Neuronal stem cell (in vitro differentiated cells): Measurements from ENCODE around the gene MCCC1.
"Not testable (repeated sequence)": the region's sequence is repeated elsewhere in the genome, so short reads cannot be mapped to it uniquely, and the experiment has no call there.

ENCODE experiments used
- DNase-seq: peaks from one replicate; pipeline ENCODE4 v3.0.0-alpha.2; 2013; ENCODE audit warnings: low spot score
- H2AFZ ChIP-seq: one replicate; pipeline ENCODE4 v1.6.1; 2013; ENCODE audit warnings: mild to moderate bottlenecking, low read length, inconsistent platforms
- H2AK5ac ChIP-seq: 2 replicates; pipeline ENCODE4 v1.6.1; 2013; ENCODE audit warnings: low read depth, mild to moderate bottlenecking, inconsistent platforms, low read length, moderate library complexity, mixed read lengths
- H2BK120ac ChIP-seq: 2 replicates; pipeline ENCODE4 v1.6.1; 2013; ENCODE audit warnings: low read depth, mild to moderate bottlenecking, inconsistent platforms, low read length, moderate library complexity, mixed read lengths
- H2BK12ac ChIP-seq: one replicate; pipeline ENCODE4 v1.6.1; 2013; ENCODE audit warnings: low read length, inconsistent platforms
- H2BK15ac ChIP-seq: 2 replicates; pipeline ENCODE4 v1.6.1; 2013; ENCODE audit warnings: mild to moderate bottlenecking, low read length, inconsistent platforms, mixed read lengths
- H2BK5ac ChIP-seq: one replicate; pipeline ENCODE4 v1.6.1; 2013; ENCODE audit warnings: inconsistent platforms, mild to moderate bottlenecking, low read length, moderate library complexity
- H3K14ac ChIP-seq: one replicate; pipeline ENCODE4 v1.6.1; 2013; ENCODE audit warnings: low read length, inconsistent platforms
- H3K18ac ChIP-seq: 2 replicates; pipeline ENCODE4 v1.6.1; 2013; ENCODE audit warnings: low read length, inconsistent platforms
- H3K23ac ChIP-seq: 2 replicates; pipeline ENCODE4 v1.6.1; 2013; ENCODE audit warnings: low read depth, mild to moderate bottlenecking, mixed read lengths, low read length, inconsistent platforms; ENCODE audit not compliant: poor library complexity
- H3K27ac ChIP-seq: replicated peaks from 3 replicates; pipeline ENCODE4 v1.5.1; 2013; ENCODE audit warnings: low read length, inconsistent platforms
- H3K27me3 ChIP-seq, 3 experiments: 2 replicates each; pipeline ENCODE4 v1.6.1; 2013; ENCODE audit warnings: low read length in 3 of 3, mild to moderate bottlenecking in 2 of 3, inconsistent platforms in 1 of 3, low read depth in 1 of 3, mixed read lengths in 1 of 3, moderate library complexity in 1 of 3; ENCODE audit not compliant: control insufficient read depth in 3 of 3, insufficient read depth in 3 of 3
- H3K36me3 ChIP-seq, 2 donors: replicated peaks in 1 of 2; 2 replicates each; pipeline ENCODE4 v1.6.1; 2013; ENCODE audit warnings: low read length in 2 of 2; ENCODE audit not compliant: control insufficient read depth in 2 of 2, insufficient read depth in 2 of 2
- H3K4ac ChIP-seq: 2 replicates; pipeline ENCODE4 v1.6.1; 2013; ENCODE audit warnings: inconsistent platforms, mild to moderate bottlenecking, low read length, moderate library complexity
- H3K4me1 ChIP-seq, 2 donors: 1 replicate in 1 of 2; 2 replicates in 1 of 2; pipeline ENCODE4 v1.6.1; 2013; ENCODE audit warnings: low read length in 2 of 2, low read depth in 1 of 2; ENCODE audit not compliant: control insufficient read depth in 2 of 2, insufficient read depth in 1 of 2
- H3K4me2 ChIP-seq: one replicate; pipeline ENCODE4 v1.6.1; 2013; ENCODE audit warnings: mild to moderate bottlenecking, low read length, inconsistent platforms; ENCODE audit not compliant: insufficient read depth, poor library complexity, severe bottlenecking
- H3K4me3 ChIP-seq, 2 donors: 2 replicates each; pipeline ENCODE4 v1.5.1; 2013; ENCODE audit warnings: low read length in 2 of 2, mild to moderate bottlenecking in 2 of 2, inconsistent platforms in 1 of 2, moderate library complexity in 1 of 2
- H3K79me1 ChIP-seq: one replicate; pipeline ENCODE4 v1.6.1; 2013; ENCODE audit warnings: low read depth, mild to moderate bottlenecking, inconsistent platforms, low read length, moderate library complexity
- H3K9ac ChIP-seq: one replicate; pipeline ENCODE4 v1.6.1; 2013; ENCODE audit warnings: mild to moderate bottlenecking, low read depth, low read length, inconsistent platforms; ENCODE audit not compliant: poor library complexity
- H3K9me3 ChIP-seq, 2 donors: replicated peaks in 1 of 2; 2 replicates each; pipeline versions ENCODE3 to v1.6.1; 2013; ENCODE audit warnings: low read length in 2 of 2, mild to moderate bottlenecking in 2 of 2, inconsistent platforms in 1 of 2, low read depth in 1 of 2, mixed read lengths in 1 of 2, moderate library complexity in 1 of 2; ENCODE audit not compliant: control insufficient read depth in 2 of 2, insufficient read depth in 1 of 2
- H4K8ac ChIP-seq: one replicate; pipeline ENCODE4 v1.6.1; 2013; ENCODE audit warnings: low read depth, mild to moderate bottlenecking, inconsistent platforms, low read length, moderate library complexity
- H4K91ac ChIP-seq: one replicate; pipeline ENCODE4 v1.6.1; 2013; ENCODE audit warnings: low read length, low read depth, mild to moderate bottlenecking, inconsistent platforms; ENCODE audit not compliant: poor library complexity
- WGBS, 2 donors: extraction: QIAGEN DNeasy Blood & Tissue Kit; methylation state at CpG; one replicate each; pipeline ENCODE4 v1.1.7; 2013; ENCODE audit warnings: missing lambda C conversion rate in 2 of 2, mixed read lengths in 1 of 2; ENCODE audit not compliant: insufficient read length in 2 of 2, insufficient replicate concordance in 1 of 2; ENCODE audit errors: extremely low coverage in 2 of 2; 5-methylcytosine and 5-hydroxymethylcytosine counted together

Gene MCCC1

GRCh38 chr3:183106635-183107034 is 7.3 kb upstream of the MCCC1 start:
- Histone ChIP-seq H4K8ac (no peak overlapping the region), H3K18ac (no peak overlapping the region), H3K4ac (no peak overlapping the region), H2BK120ac (no peak overlapping the region), H2BK5ac (no peak overlapping the region), H3K36me3 (no peaks in the 10 kb centered on the region), H2BK12ac (no peak overlapping the region), H3K4me2 (no peak overlapping the region), H3K23ac (no peak overlapping the region), H3K9ac (no peak overlapping the region), H2AK5ac (no peak overlapping the region), H3K14ac (no peak overlapping the region), H3K27me3 (no peaks in the 10 kb centered on the region), H3K79me1 (no peaks in the 10 kb centered on the region), H3K4me3 (no peak overlapping the region), H2BK15ac (no peak overlapping the region), H3K9me3 (no peaks in the 10 kb centered on the region), H4K91ac (no peak overlapping the region), H2AFZ (no peak overlapping the region), H3K27ac (no peak overlapping the region), H3K4me1 (no peaks in the 10 kb centered on the region)
- WGBS, 2 donors: no CpG with 5 or more reads among the region's 6 CpGs
- DNase-seq: no peak

- no CpG with 5 or more reads among the region's 28 CpGs for WGBS, 2 donors
- not testable (repeated sequence) for H3K27me3 ChIP-seq, H4K91ac ChIP-seq, H3K9ac ChIP-seq, H2BK15ac ChIP-seq, H3K14ac ChIP-seq, DNase-seq, H3K18ac ChIP-seq, H2BK120ac ChIP-seq, H3K4me3 ChIP-seq, H3K4ac ChIP-seq, H3K79me1 ChIP-seq, H3K9me3 ChIP-seq, H4K8ac ChIP-seq, H2AFZ ChIP-seq, H2BK5ac ChIP-seq, H3K27ac ChIP-seq, H2AK5ac ChIP-seq, H3K4me1 ChIP-seq, H2BK12ac ChIP-seq, H3K36me3 ChIP-seq, H3K23ac ChIP-seq, H3K4me2 ChIP-seq
These were observed 4.7 kb upstream of the MCCC1 start for GRCh38 chr3:183103950-183104349.

- not testable (repeated sequence) for H4K91ac ChIP-seq, H2BK15ac ChIP-seq, H3K27me3 ChIP-seq, H3K23ac ChIP-seq, H2BK12ac ChIP-seq, H3K4ac ChIP-seq, H3K27ac ChIP-seq, H3K4me1 ChIP-seq, H3K14ac ChIP-seq, H3K79me1 ChIP-seq, H4K8ac ChIP-seq, H2AFZ ChIP-seq, H2BK5ac ChIP-seq, H3K9ac ChIP-seq, H3K4me2 ChIP-seq, H3K18ac ChIP-seq, H3K36me3 ChIP-seq, H2AK5ac ChIP-seq, H2BK120ac ChIP-seq, DNase-seq, H3K9me3 ChIP-seq, H3K4me3 ChIP-seq
- WGBS, 2 donors: no CpG with 5 or more reads among the region's 24 CpGs
These were observed 1.7 kb upstream of the MCCC1 start for GRCh38 chr3:183101040-183101439.

GRCh38 chr3:183100376-183100775 is 1.1 kb upstream of the MCCC1 start:
- no peak overlapping the region for H2AFZ ChIP-seq
- no peak overlapping the region for H3K23ac ChIP-seq
- no peak overlapping the region for H2BK12ac ChIP-seq
- H3K79me1 ChIP-seq: no peaks in the 10 kb centered on the region
- no peak overlapping the region for H4K91ac ChIP-seq
- no peaks in the 10 kb centered on the region for H3K4me1 ChIP-seq
- H2AK5ac ChIP-seq: no peak overlapping the region
- H3K27ac ChIP-seq: no peak overlapping the region
- no peak overlapping the region for H3K9ac ChIP-seq
- H3K18ac ChIP-seq: no peak overlapping the region
- H3K4ac ChIP-seq: no peak overlapping the region
- no peaks in the 10 kb centered on the region for H3K9me3 ChIP-seq
- DNase-seq: no peak
- no peak overlapping the region for H2BK120ac ChIP-seq
- H3K14ac ChIP-seq: no peak overlapping the region
- H3K36me3 ChIP-seq: peaks cover 2 to 3% of the 10 kb centered on the region in 2 donors
- H3K4me3 ChIP-seq: no peak overlapping the region
- no peak overlapping the region for H3K4me2 ChIP-seq
- H3K27me3 ChIP-seq: no peaks in the 10 kb centered on the region
- no CpG with 5 or more reads among the region's 6 CpGs for WGBS, 2 donors
- no peak overlapping the region for H2BK15ac ChIP-seq
- no peak overlapping the region for H4K8ac ChIP-seq
- no peak overlapping the region for H2BK5ac ChIP-seq
